Tibial artery (tissue), 4 donors: ENCODE results near the gene CSMD2.

Source experiments
- DNase-seq, 2 donors: peaks; one replicate each; pipeline ENCODE4 v3.0.0-alpha.2; 2019
- H3K27ac ChIP-seq, 2 donors: fragments of 200-600 bp; sonication (generic) in 1 of 2; 1 replicate in 1 of 2; 2 replicates in 1 of 2; pipeline ENCODE4 v1.5.1; 2018 to 2019; ENCODE audit warnings: mild to moderate bottlenecking in 1 of 2
- H3K27me3 ChIP-seq, 2 donors: fragments of 200-600 bp; sonication (generic) in 1 of 2; one replicate each; pipeline versions ENCODE4 v1.5.1 to v1.6.0; 2016 to 2019
- H3K36me3 ChIP-seq, 3 donors: fragments of 200-600 bp; sonication (generic) in 2 of 3; one replicate each; pipeline ENCODE4 v1.5.1; 2016 to 2019; ENCODE audit warnings: mild to moderate bottlenecking in 2 of 3
- H3K4me1 ChIP-seq, 4 donors: fragments of 200-600 bp; sonication (generic) in 2 of 4; 1 replicate in 3 of 4; 2 replicates in 1 of 4; pipeline ENCODE4 v1.5.1; 2016 to 2019
- H3K4me3 ChIP-seq, 2 donors: fragments of 200-600 bp; sonication (generic) in 1 of 2; 1 replicate in 1 of 2; 2 replicates in 1 of 2; pipeline ENCODE4 v1.5.1; 2018 to 2019; ENCODE audit warnings: mild to moderate bottlenecking in 2 of 2
- H3K9me3 ChIP-seq, 3 donors: fragments of 200-600 bp; sonication (generic) in 1 of 3; one replicate each; pipeline ENCODE4 v1.5.1; 2016 to 2019
- intact Hi-C: fragments of 100-400 bp; cut with DNase I; formaldehyde crosslinking; loops from one replicate; pipeline ENCODE4 v1.15.0; 2023; ENCODE audit warnings: low total_unique reads
- TF ChIP-seq, protein P1 (sequence below), 2 experiments: fragments of 200-600 bp in 1 of 2; fragments of 450-650 bp in 1 of 2; IDR thresholded peaks; one replicate each; pipeline ENCODE4 v1.5.1; 2017 to 2019; ENCODE audit warnings: antibody characterized with exemption in 2 of 2, mild to moderate bottlenecking in 1 of 2, moderate library complexity in 1 of 2

The CSMD2 gene

DNA sequence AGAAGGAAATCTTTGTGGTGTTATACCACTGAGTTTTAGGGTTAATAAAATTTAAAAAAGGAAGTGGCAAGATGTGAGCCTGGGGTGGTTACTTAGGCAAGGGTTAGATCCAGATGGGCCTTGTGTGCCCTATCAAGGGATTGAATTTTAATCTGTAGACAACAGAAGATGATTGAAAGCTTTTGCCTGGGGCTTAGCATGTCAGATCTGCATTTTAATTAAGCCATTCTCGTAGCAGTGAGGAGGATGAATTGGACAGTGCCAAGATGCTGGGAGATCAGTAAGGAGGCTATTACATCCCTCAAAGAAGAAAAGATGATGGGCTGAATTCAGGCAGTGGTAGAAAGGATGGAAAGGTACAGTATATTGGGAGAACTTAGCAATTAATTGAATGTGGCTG lies 258.9 kb downstream of the CSMD2 start:
- H3K27me3 ChIP-seq = no peaks in the 10 kb centered on the region
- no peak overlapping the region for H3K27ac ChIP-seq
- no peaks in the 10 kb centered on the region for H3K9me3 ChIP-seq
- no peaks in the 10 kb centered on the region for H3K36me3 ChIP-seq
- TF ChIP-seq, protein P1, sequence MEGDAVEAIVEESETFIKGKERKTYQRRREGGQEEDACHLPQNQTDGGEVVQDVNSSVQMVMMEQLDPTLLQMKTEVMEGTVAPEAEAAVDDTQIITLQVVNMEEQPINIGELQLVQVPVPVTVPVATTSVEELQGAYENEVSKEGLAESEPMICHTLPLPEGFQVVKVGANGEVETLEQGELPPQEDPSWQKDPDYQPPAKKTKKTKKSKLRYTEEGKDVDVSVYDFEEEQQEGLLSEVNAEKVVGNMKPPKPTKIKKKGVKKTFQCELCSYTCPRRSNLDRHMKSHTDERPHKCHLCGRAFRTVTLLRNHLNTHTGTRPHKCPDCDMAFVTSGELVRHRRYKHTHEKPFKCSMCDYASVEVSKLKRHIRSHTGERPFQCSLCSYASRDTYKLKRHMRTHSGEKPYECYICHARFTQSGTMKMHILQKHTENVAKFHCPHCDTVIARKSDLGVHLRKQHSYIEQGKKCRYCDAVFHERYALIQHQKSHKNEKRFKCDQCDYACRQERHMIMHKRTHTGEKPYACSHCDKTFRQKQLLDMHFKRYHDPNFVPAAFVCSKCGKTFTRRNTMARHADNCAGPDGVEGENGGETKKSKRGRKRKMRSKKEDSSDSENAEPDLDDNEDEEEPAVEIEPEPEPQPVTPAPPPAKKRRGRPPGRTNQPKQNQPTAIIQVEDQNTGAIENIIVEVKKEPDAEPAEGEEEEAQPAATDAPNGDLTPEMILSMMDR (IDR thresholded peaks at IDR 0.05) = no peak
- no peak for DNase-seq
- H3K4me3 ChIP-seq = no peak overlapping the region
- intact Hi-C loops = no loop called here
- peaks cover 0 to 13% (median 11%) of the 10 kb centered on the region in 4 donors for H3K4me1 ChIP-seq

DNA sequence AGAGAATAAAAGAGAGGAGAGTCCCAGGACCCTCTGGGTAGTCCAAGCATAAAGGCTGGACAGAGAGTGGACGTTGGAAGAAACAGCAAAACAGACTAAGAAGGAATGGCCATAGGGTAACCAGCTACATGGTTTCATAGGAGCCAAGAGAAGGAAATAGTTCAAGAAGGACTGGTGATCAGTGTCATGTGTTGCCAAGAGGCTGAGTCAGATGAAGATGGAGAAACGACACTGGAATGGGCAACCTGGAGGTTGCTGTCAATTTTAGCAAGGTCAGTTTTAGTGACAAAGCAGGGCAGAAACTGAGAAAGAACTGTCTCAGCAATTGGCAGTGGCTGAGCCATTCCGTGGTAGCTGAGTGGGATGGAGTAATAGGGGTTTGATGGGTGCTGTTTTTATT lies 259.8 kb downstream of the CSMD2 start:
- intact Hi-C loops = no loop called here
- DNase-seq = no peak
- H3K27ac ChIP-seq = no peak overlapping the region

GRCh38 chr1:33903210-33903589 lies 261.8 kb downstream of the CSMD2 start:
- no peaks in the 10 kb centered on the region for H3K36me3 ChIP-seq
- H3K4me1 ChIP-seq = peaks cover 0 to 13% (median 11%) of the 10 kb centered on the region in 4 donors
- H3K27me3 ChIP-seq = no peaks in the 10 kb centered on the region
- TF ChIP-seq, protein P1 (IDR thresholded peaks at IDR 0.05) = no peak
- no peak for DNase-seq
- no peak overlapping the region for H3K4me3 ChIP-seq
- no peaks in the 10 kb centered on the region for H3K9me3 ChIP-seq
- intact Hi-C loops = no loop called here
- no peak overlapping the region for H3K27ac ChIP-seq

More for the DNA sequence above, 259.8 kb downstream of the CSMD2 start:
- H3K9me3 ChIP-seq = no peaks in the 10 kb centered on the region
- no peaks in the 10 kb centered on the region for H3K27me3 ChIP-seq
- peaks cover 0 to 13% (median 11%) of the 10 kb centered on the region in 4 donors for H3K4me1 ChIP-seq
- no peak overlapping the region for H3K4me3 ChIP-seq
- TF ChIP-seq, protein P1 (IDR thresholded peaks at IDR 0.05) = no peak
- H3K36me3 ChIP-seq = no peaks in the 10 kb centered on the region

- H3K27ac ChIP-seq = no peak overlapping the region
- H3K27me3 ChIP-seq = no peaks in the 10 kb centered on the region
- no peaks in the 10 kb centered on the region for H3K9me3 ChIP-seq
- intact Hi-C loops = no loop called here
- H3K4me3 ChIP-seq = no peak overlapping the region
- peaks cover 0 to 17% (median 12%) of the 10 kb centered on the region in 4 donors for H3K4me1 ChIP-seq
- TF ChIP-seq, protein P1 (IDR thresholded peaks at IDR 0.05) = no peak
- H3K36me3 ChIP-seq = no peaks in the 10 kb centered on the region
- no peak for DNase-seq
These were observed 262.4 kb downstream of the CSMD2 start for GRCh38 chr1:33902486-33903209.

DNA sequence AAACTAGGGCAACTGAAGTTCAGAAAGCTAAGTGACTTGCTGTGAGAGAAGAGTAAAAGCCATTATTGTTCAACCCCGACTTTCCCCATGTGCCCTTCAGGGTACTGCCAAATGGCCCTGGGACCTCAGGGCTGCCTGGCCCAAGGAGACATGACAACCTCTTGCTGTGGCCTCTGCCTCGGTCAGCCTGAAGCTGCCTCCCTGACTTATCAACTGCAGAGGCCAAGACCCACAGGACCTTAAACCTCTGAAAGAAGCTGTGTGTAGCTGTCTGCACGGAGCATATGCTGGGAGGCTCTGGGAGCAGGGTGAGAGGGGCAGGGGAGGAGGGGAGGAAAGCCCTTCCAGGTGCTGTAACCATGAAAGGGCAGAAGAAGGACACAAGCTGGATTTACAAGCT lies 265.3 kb downstream of the CSMD2 start:
- no peaks in the 10 kb centered on the region for H3K9me3 ChIP-seq
- H3K27ac ChIP-seq = no peak overlapping the region
- TF ChIP-seq, protein P1 (IDR thresholded peaks at IDR 0.05) = no peak
- no peak overlapping the region for H3K4me3 ChIP-seq
- DNase-seq = no peak
- intact Hi-C loops = no loop called here
- H3K4me1 ChIP-seq = peaks cover 0 to 23% (median 16%) of the 10 kb centered on the region in 4 donors
- no peaks in the 10 kb centered on the region for H3K36me3 ChIP-seq
- no peaks in the 10 kb centered on the region for H3K27me3 ChIP-seq
